ENCODE data around the gene MADD. TPM values are rescaled to one million over a fixed set of nuclear protein-coding genes. Genes with fewer than 3 reads are reported as not detected.

MADD gene
- total and polyA plus RNA-seq, 2 donors (not counting 3 experiments of a cell fraction or from before 2014, with no cell fraction given), result 35.3 to 36.8 TPM

- ChIA-PET POLR2A (no interaction called here), CTCF (interaction anchor here (1.0 kb wide), 1 partner anchor 34 kb away, joined by 3 read pairs; no protein-coding TSS in a partner anchor)
- DNase-seq (ENCODE audit: low read depth, low spot score), result no peak
- intact Hi-C loops (cut with micrococcal nuclease), result no loop called here
- H3K36me3 ChIP-seq (ENCODE audit: control insufficient read depth in 2 of 2, extremely low read depth in 1 of 2, insufficient read depth in 2 of 2, low read length in 2 of 2), result no peaks in the 10 kb centered on the region
- BruUV-seq (replicated peaks), result no TSS peak
- H3K4me3 ChIP-seq (replicated peaks in 1 of 3; ENCODE audit: insufficient read depth in 1 of 3, low read depth in 1 of 3, low read length in 3 of 3), result no peak overlapping the region
- H3K27me3 ChIP-seq (ENCODE audit: control insufficient read depth in 2 of 2, insufficient read depth in 2 of 2, low read length in 2 of 2), result no peaks in the 10 kb centered on the region
- no peaks in the 10 kb centered on the region for H3K9me3 ChIP-seq (replicated peaks; ENCODE audit: control insufficient read depth, insufficient read depth, low read length)
- no peak overlapping the region for H3K27ac ChIP-seq (ENCODE audit: insufficient read depth, low read depth, low read length)
- no peaks in the 10 kb centered on the region for H3K9me1 ChIP-seq (replicated peaks; ENCODE audit: control insufficient read depth, extremely low read depth, insufficient read depth, low read length)
- H3K4me1 ChIP-seq (ENCODE audit: control insufficient read depth, extremely low read depth, insufficient read depth, low read length), result peaks cover 9% of the 10 kb centered on the region
- H4K20me1 ChIP-seq (replicated peaks; ENCODE audit: control insufficient read depth, extremely low read depth, insufficient read depth, low read length), result no peaks in the 10 kb centered on the region
- no peak overlapping the region for H3K9ac ChIP-seq (replicated peaks; ENCODE audit: extremely low read depth, insufficient read depth, low read length)
- TF ChIP-seq FOS (IDR thresholded peaks at IDR 0.05; ENCODE audit: borderline replicate concordance, insufficient read depth, low read length) (no peak), CTCF (IDR thresholded peaks at IDR 0.05; ENCODE audit: extremely low read depth in 1 of 2, insufficient read depth in 1 of 2, low read depth in 1 of 2, low read length in 2 of 2) (no peak), POLR2A (IDR thresholded peaks at IDR 0.05; ENCODE audit: low read depth, low read length) (no peak), EZH2 (IDR thresholded peaks at IDR 0.05; ENCODE audit: borderline replicate concordance, low read depth, low read length, severe bottlenecking) (no peak)
- TF ChIP-seq, protein P1, sequence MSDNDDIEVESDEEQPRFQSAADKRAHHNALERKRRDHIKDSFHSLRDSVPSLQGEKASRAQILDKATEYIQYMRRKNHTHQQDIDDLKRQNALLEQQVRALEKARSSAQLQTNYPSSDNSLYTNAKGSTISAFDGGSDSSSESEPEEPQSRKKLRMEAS (IDR thresholded peaks at IDR 0.05; ENCODE audit: insufficient read depth, insufficient read length), result no peak
- FAIRE-seq, result no peak
- H3K4me2 ChIP-seq (ENCODE audit: insufficient read depth, low read length), result no peak overlapping the region
- no peaks in the 10 kb centered on the region for H3K79me2 ChIP-seq (ENCODE audit: control insufficient read depth, insufficient read depth, low read length)
- dilution Hi-C loops (cut with MboI; ENCODE audit: extremely low pct_ligation_motif_present, low sequenced_read_pairs), result no loop called here
- H2AFZ ChIP-seq (ENCODE audit: low read depth, low read length), result no peak overlapping the region
Observed at GRCh38 chr11:47378836-47379170, 108.9 kb downstream of the MADD start.

- no peak for FAIRE-seq
- no TSS peak for BruUV-seq (replicated peaks)
- intact Hi-C loops (cut with micrococcal nuclease), result no loop called here
Observed at GRCh38 chr11:47379317-47379716, 109.4 kb downstream of the MADD start.

More at GRCh38 chr11:47379317-47379716, 109.4 kb downstream of the MADD start:
- Histone ChIP-seq H3K4me1 (ENCODE audit: control insufficient read depth, extremely low read depth, insufficient read depth, low read length) (peaks cover 5% of the 10 kb centered on the region), H3K27ac (ENCODE audit: insufficient read depth, low read depth, low read length) (no peak overlapping the region), H2AFZ (ENCODE audit: low read depth, low read length) (no peak overlapping the region), H3K9ac (replicated peaks; ENCODE audit: extremely low read depth, insufficient read depth, low read length) (no peak overlapping the region), H3K9me1 (replicated peaks; ENCODE audit: control insufficient read depth, extremely low read depth, insufficient read depth, low read length) (no peaks in the 10 kb centered on the region), H3K4me3 (replicated peaks in 1 of 3; ENCODE audit: insufficient read depth in 1 of 3, low read depth in 1 of 3, low read length in 3 of 3) (no peak overlapping the region), H3K79me2 (ENCODE audit: control insufficient read depth, insufficient read depth, low read length) (no peaks in the 10 kb centered on the region), H4K20me1 (replicated peaks; ENCODE audit: control insufficient read depth, extremely low read depth, insufficient read depth, low read length) (no peaks in the 10 kb centered on the region), H3K36me3 (ENCODE audit: control insufficient read depth in 2 of 2, extremely low read depth in 1 of 2, insufficient read depth in 2 of 2, low read length in 2 of 2) (no peaks in the 10 kb centered on the region), H3K9me3 (replicated peaks; ENCODE audit: control insufficient read depth, insufficient read depth, low read length) (no peaks in the 10 kb centered on the region), H3K4me2 (ENCODE audit: insufficient read depth, low read length) (no peak overlapping the region), H3K27me3 (ENCODE audit: control insufficient read depth in 2 of 2, insufficient read depth in 2 of 2, low read length in 2 of 2) (no peaks in the 10 kb centered on the region)
- DNase-seq (ENCODE audit: low read depth, low spot score), result no peak
- TF ChIP-seq GATA2 (IDR thresholded peaks at IDR 0.05; ENCODE audit: insufficient read depth, insufficient read length, low read depth, low read length), result no peak
- dilution Hi-C loops (cut with MboI; ENCODE audit: extremely low pct_ligation_motif_present, low sequenced_read_pairs), result no loop called here
- CTCF ChIA-PET, result no interaction called here
- POLR2A ChIA-PET, result no interaction called here

Other genes starting within 250 kb of the MADD start
- gene ARFGAP2, start 93.3 kb upstream of the MADD start, total RNA-seq, result 78.9 and 84.3 TPM in 2 replicates
- gene ARFGAP2, start 93.3 kb upstream of the MADD start, polyA plus RNA-seq, result 101 and 108 TPM in 2 replicates
- 27.2 and 29.0 TPM in 2 replicates for gene PACSIN3, start 83.7 kb upstream of the MADD start, total RNA-seq
- 14.7 and 15.2 TPM in 2 replicates for gene PACSIN3, start 83.7 kb upstream of the MADD start, polyA plus RNA-seq
- 92.4 and 112 TPM in 2 replicates for gene DDB2, start 55.2 kb upstream of the MADD start, total RNA-seq
- gene DDB2, start 55.2 kb upstream of the MADD start, polyA plus RNA-seq, result 86.1 and 96.6 TPM in 2 replicates
- 35.6 and 39.7 TPM in 2 replicates for gene ACP2, start 21.3 kb upstream of the MADD start, total RNA-seq
- gene ACP2, start 21.3 kb upstream of the MADD start, polyA plus RNA-seq, result 49.2 and 52.6 TPM in 2 replicates
- 7.4 and 9.8 TPM in 2 replicates for gene NR1H3, start 12.1 kb upstream of the MADD start, total RNA-seq
- 16.3 and 19.1 TPM in 2 replicates for gene NR1H3, start 12.1 kb upstream of the MADD start, polyA plus RNA-seq
- gene MYBPC3, start 82.6 kb downstream of the MADD start, total RNA-seq, result not detected in 2 replicates
- gene MYBPC3, start 82.6 kb downstream of the MADD start, polyA plus RNA-seq, result not detected in 2 replicates
- gene SPI1, start 108.4 kb downstream of the MADD start, total RNA-seq, result not detected in 2 replicates
- gene SPI1, start 108.4 kb downstream of the MADD start, polyA plus RNA-seq, result not detected in 2 replicates
- 86.3 and 91.9 TPM in 2 replicates for gene SLC39A13, start 138.5 kb downstream of the MADD start, total RNA-seq
- 94.3 and 124 TPM in 2 replicates for gene SLC39A13, start 138.5 kb downstream of the MADD start, polyA plus RNA-seq
- 202 and 203 TPM in 2 replicates for gene PSMC3, start 156.3 kb downstream of the MADD start, total RNA-seq
- 153 and 179 TPM in 2 replicates for gene PSMC3, start 156.3 kb downstream of the MADD start, polyA plus RNA-seq
- gene RAPSN, start 179.0 kb downstream of the MADD start, total RNA-seq, result 1.6 TPM in 2 replicates
- gene RAPSN, start 179.0 kb downstream of the MADD start, polyA plus RNA-seq, result 0.18 and 0.27 TPM in 2 replicates

Data from endothelial cell of umbilical vein (primary cell).